ENCODE results near the gene DHX15.

The DHX15 gene

DNA sequence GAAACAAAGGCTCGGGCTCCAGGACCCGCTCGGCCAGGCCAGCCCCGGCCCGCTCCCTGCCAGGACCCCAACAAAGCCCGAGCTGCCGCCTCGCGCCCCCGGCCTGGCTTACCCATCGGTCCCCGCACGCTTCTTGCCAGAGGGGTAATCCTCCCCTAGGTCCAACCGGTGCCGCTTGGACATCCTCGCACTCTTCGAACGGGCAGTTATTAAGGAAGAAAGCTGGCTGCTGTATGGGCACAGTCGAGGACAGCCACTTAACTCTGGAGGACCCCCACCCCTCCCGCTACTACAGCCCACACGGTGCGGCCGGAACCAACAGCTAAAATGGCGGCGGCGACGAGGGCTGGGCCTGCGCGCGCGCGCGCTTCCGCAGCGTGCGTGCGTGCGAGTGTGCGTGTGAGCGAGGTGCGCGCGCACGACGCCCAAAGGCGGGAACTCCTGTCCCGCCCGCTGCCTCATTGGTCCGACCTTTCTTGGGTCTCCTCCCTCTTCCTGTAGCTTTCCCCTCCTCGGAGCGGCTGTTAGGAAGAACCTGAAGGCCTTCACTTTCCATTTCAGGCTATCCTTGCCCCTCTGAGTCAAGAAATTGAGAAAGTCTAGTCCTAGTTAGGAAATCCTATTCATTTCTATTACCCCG, at the start of gene DHX15:
Gene DHX15, minus strand, starts transcription at position 344 of the 640 bp plus-strand sequence. Its CDS starts 161 bp downstream, at position 183.
- DNase-seq, result peak; percentile 84 to 94

DNA sequence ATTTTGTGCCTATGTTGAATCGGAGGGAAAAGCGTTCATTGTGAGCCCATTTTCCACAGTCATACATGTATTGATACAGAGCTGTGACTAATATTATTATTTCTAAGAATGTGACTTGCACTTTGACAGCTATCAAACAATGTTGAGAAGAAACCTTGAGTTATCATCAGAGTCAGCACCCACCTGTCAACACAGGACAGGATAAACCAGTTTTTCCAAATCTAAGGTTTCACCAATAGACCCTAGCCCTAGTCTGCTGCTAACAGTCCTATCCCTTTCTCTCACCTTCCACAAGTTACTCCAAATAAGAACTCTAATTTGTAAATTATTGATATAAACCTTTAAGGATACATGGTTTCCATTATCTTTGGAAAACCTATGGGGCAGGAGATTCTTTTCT, 47.7 kb upstream of the DHX15 start:
- no peak for DNase-seq

DNA sequence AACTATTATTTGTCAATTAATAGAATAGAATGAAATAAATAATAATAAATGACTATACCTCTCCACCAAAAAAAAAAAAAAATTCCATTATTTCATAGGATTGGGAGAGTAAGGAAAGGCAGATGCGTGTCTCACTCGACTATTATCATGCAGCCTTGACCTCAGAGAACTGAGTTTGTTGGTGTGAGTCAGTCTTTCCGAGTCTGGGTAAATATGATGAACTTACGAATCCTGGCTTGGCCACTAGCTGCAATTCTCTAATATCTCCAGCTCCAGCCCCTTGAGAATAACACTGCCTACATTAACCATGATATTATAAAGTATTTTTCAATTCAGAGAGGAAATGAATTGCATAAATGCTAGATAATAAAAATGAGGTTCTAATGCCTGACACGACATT, 46.6 kb upstream of the DHX15 start:
- DNase-seq, result no peak

DNA sequence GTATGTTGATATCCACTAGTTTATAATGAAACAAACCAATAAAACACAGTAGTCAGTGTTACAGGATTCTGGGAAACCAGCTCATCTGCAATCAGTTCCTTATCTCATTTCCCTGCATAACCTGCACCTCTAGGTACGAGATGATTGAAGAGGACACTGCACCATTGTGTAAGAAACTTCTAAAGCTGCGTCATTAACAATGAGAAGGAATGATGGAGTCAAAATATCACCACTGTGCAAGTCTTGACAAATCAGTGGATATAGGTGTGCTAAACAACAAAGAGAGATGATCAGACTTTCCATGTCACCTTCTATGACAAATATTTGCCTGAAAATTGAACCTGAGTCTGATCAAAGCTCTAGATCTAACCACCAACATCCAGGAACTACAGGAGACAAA, 40.7 kb upstream of the DHX15 start:
- DNase-seq, result no peak

DNA sequence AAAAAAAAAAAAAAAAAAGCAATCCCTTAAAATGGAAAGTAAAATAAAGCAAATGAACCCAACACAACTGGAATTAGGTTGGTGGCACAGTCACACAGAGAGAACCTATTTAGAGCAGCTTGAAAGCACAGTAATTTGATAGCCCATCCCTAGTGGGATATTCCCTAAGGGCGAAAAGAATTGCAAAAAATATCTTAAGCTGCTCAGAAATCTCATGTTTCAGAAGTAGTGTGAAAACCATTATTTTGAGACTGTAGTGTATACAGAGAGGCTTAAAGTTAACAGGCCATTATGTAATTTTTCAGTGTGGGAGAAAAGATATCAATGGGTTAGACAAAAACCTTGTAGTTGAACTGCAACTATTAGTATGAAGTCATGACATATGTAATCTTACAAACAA, 40.0 kb upstream of the DHX15 start:
- DNase-seq, result no peak

DNA sequence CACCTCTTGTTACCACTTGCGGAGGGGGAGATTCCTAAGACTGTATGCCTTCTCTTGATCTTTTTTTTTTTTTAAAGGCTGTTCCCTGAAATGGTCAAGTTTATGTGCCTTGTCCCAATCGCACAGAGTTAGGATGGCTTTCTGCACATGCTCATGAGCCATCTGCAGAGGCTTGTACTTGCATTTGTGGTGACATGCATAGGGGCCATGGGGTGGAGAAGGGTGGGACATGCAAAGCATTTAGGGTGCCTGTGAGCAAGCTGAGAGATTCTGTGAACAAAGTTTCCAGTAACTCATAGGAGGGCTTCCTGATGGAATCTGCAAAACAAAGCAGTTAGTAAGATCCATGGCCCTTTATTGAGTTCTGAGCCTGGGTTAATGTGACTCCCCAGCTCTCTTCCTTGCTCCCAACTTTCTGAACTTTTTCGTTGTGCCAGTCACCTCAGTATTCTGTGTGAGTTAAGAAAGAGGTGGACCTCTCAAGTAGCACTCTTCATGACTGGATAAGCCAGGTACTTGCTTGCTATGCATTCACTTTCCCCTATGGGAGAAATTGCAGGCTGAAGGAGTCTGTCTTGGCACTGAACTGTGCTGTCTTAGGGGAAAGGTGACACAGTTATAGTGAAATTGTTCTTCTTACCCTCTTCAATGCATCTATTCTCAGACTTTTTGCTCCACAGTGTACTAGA, 37.9 kb upstream of the DHX15 start:
- DNase-seq, result no peak

DNA sequence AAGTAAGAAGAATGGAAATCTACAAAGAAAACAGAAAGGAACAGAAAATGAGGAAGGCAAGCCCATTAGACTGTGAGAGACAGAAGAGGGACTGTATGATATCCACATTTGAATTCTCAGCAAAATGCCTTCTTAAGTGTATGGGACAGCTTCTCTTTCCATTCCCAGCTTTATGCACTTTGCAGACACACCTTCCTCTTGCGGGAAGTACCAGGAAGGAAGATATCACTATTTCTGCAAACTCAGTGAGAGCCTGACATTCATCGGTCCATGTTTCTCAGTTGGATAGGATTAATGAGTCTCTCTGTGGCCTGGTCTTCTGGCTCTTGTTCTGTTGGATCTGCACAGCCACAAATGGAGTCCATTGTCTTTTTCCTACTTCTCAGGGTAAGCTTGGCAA, 31.6 kb upstream of the DHX15 start:
- DNase-seq, result no peak

DNA sequence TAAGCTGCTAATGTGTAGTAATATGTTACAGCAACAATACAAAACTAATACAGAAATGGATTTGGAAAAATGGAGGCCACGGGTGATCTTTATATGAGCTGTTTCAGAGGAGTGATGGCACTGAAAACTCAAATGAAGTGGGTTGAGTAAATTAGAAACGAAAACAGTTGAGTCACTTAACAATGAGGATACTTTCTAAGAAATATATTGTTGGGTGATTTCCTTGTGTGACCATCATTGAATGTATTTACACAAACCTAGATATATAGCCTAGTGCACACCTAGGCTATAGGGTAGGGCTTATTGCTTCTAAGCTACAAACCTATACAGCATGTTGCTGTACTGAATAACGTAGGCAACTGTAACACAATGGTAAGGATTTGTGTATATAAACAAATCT, 30.5 kb upstream of the DHX15 start:
- no peak for DNase-seq

DNA sequence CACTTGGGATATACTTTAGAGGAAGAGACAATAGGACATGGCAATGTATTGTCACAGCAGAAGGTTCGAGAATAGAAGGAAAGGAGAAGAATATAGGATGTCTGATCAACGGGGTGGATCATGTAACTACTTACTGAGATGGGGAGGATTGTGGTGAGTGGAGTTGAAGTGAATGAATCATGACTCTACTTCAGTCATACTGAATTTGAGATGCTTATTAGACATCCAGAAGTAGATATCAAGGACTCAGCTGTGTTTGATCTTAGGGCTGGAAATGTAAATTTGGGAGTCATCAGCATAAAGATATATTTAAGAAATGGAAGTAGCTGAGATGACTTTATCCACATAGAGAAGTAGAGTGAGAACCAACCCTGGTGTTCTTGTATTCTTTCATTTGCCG, 29.1 kb upstream of the DHX15 start:
- no peak for DNase-seq

DNA sequence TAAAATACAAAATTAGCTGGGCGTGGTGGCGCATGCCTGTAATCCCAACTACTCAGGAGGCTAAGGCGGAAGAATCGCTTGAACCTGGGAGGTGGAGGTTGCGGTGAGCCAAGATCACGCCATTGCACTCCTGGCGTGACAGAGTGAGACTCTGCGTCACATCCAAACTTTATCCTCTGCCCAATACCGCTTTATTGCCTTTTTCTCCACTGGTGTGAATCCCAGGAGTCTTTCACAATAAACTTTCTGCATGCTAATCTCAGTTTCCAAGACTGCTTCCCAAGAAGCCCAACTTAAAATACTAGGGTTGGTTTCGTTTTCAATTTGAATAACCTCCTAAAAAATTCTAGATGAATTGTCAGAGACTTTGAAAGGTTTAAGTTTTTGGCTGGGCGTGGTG, 27.2 kb upstream of the DHX15 start:
- no peak for DNase-seq

DNA sequence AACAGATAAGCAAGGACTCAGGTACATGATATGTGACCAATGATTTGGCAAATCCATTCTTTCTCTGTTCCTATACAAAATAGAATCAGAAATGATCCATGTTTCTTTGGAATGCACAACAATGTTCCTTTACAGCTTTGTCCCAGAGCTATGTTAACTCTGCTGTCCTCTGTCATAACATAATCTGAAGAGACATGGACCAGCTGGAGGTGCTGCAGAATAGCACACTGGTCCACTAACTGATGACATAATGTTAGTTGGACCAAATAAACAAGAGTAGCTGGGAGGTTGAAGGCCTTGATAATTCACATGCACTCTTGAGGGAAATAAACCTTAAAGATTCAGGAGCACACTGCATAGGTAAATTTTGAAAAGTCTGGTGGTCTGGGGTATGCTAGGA, 23.0 kb upstream of the DHX15 start:
- no peak for DNase-seq

DNA sequence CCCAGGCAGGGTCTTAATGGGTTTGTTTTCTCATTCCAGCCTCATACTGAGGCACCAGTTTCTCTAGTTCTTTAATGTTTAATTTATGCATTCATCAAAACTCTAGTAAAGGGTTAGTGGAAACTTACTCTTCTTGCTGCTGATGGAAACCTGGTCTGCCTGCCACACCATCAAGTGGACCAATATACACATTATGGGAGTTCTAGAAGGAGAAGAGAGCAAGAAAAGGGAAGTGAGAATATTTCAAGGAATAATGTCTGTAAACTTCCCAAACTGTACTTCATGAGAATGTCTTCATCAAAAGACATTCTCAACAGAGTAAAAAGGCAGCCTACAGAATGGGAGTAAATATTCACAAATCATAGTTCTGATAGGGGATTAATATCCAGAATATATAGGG, 20.9 kb upstream of the DHX15 start:
- no peak for DNase-seq

DNA sequence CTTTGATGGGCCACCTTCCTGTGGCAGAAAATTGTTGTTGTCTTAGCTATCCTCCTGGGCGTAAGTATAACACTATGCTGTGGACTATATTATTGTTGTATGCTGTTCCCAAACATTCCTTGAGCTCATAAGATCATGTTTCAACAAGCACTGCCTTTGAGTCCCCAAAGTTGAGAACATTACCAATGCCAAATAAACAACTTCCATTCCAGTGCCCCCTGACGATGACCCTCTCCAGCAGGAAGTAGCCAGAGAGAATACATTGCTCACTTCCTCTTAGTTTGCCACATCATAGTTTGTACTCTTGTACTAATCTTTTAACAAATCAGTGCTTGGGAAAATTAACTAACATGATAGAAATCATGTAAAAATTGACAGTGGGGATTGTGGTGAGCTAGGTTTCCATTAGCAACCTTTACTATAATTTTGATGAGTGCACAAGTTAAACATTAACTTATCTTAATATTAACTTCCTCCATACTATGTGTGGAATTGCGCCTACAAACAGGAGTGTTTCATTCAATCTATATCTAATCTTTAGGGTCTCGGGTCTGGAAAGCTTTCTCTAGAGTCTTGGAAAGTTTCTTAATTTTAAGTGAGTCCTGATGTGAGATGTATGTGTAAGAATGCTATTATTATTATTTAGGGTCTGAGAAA, 20.3 kb upstream of the DHX15 start:
- DNase-seq, result no peak

DNA sequence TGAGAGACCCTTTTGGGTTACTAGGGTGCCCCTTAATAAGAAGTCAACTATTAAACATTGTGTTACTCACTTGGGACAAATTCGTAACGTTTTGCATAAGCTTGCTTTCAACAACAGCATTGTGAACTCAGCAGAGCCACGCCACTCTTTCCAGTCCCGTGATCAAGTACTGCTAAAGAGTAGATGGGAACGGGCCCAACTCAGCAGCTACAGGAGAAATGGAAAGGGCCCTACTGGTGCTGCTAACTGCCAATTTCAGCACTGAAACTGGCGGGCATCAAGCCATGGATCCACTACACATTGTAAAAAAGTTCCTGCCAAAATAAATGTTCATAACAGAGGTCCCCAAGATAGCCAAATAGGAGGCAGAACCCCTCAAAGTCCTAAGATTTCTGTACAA, 19.0 kb upstream of the DHX15 start:
- no peak for DNase-seq

DNA sequence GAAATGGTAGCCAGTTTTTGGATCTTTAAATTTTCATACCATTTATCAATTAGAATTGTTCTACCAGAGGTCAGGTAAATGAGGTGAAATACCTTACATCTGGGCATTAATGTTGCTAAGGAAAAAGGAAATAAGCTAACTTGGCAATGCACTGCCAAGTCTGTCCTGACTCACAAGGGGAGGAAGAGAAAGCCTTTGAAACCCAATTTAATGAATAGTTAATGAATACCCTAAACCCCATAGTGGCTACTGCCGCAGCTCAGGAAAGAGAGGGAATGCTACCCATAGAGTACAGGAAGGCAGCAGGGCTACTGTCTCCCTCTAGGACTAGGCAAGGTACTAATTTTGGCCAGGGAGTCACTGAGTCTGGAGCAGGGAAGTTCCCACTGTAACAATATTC, 16.8 kb upstream of the DHX15 start:
- DNase-seq, result no peak

DNA sequence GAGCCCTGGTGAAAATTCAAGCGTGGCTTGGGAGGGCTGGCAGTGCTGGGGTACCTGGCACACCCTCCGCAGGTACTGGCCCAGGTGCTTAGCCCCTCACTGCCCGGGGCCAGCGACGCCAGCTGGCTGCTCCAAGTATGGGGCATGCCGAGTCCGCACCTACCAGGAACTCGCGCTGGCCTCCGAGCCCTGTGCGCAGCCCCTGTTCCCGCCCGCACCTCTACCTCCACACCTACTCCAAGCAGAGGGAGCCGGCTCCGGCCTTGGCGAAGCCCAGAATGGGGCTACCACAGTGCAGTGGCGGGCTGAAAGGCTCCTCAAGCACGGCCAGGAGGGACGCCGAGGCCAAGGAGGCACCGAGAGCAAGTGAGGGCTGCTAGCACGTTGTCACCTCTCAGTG, 14.9 kb upstream of the DHX15 start:
- no peak for DNase-seq

DNA sequence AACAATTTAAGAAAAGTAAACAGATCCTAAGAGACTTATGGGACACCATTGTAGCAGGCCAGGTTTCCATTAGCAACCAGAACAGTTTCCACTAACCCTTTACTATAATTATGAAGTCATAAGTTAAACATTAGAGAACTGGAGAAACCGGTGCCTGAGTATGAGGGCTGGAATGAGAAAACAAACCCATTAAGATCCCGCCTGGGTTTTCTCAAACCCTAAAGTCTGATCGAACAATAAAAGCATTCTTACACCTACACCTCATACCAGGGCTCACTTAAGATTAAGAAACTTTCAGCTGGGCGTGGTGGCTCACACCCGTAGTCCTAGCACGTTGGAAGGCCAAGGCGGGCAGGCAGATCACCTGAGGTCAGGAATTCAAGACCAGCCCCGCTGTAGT, 13.7 kb upstream of the DHX15 start:
- no peak for DNase-seq

DNA sequence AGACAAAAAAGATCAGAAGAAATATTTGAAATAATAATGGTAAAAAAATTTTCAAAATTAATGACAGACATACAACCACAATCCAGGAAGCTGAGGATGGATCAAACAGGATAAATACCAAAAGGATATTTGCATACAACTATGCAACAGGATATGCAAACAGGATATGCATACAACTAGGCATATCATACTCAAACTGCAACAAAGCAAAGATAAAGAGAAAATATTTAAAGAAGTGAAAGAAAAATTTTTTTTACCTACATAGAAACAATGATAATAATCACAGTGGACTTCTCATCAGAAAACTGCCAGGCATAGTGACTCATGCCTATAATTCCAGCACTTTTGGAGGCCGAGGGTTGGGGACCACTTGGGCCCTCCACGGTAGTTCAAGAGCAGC, 11.3 kb upstream of the DHX15 start:
- DNase-seq, result no peak

DNA sequence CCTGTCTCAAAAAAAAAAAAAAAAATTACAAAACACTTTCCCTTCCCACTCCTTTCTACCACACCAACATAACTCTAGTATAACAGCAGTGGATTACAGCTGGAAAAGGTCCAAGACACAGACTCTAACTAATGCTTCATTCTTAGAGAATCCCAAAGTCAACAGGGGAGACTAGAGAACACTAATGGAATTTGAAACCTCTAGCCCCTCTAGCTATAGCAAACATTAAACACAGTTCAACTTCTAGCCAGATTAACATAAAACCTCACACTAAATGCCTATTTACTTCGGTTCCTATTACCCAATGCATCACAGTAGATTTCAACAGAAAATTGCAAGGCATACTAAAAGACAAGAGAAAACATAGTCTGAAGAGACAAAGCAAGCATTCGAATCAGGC, 10.5 kb upstream of the DHX15 start:
- no peak for DNase-seq

DNA sequence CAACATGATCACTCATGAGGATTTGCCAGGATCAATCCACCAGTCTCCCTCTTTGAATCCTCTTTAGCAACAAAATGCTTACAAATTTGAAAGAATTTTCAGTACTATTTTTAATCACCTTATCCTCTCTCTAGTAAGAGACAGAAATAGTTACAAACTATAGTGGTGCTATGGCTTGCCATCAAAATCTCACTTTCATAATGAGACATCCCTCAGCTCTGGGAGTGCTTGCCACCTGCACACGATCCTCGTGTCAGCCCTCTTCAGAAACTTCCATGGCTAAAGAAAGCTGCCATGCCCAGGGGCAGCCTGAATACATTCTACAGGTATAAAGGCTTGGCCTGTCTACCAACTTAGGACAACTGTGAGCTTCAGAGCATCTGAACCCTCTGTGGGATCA, 5.1 kb upstream of the DHX15 start:
- no peak for DNase-seq

DNA sequence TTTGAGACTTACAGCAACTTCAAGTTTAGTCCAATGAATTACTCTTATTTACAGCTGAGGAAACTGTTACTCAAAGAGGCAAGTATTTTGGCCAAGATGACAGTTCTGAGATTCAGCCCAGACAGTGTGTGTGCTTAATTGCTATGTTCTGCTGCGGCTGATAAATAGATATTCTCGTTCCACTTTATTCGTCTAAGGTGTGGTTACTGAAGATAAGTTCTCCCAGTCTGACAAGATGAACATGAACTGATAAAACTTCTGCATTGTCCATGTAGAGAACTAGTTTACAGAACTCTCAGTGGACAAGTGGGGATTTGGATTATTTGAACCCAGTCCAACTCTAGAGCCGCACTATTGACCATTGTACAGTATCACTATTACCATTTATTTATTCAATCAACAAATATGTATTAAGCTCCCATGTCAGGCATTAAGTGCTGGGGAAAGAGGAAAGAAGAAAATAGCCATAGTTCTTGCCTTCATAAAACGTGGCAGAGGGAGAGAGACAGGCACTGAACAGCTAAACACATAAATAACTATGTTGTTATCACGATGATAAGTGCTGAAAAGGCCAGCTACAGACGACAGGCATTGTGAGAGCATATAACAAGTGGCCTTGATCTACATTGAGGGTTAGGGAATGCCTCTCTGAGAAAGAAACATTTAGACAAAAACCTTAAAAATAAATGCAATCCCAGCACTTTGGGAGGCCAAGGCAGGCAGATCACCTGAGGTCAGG, 4.0 kb upstream of the DHX15 start:
- DNase-seq, result no peak

DNA sequence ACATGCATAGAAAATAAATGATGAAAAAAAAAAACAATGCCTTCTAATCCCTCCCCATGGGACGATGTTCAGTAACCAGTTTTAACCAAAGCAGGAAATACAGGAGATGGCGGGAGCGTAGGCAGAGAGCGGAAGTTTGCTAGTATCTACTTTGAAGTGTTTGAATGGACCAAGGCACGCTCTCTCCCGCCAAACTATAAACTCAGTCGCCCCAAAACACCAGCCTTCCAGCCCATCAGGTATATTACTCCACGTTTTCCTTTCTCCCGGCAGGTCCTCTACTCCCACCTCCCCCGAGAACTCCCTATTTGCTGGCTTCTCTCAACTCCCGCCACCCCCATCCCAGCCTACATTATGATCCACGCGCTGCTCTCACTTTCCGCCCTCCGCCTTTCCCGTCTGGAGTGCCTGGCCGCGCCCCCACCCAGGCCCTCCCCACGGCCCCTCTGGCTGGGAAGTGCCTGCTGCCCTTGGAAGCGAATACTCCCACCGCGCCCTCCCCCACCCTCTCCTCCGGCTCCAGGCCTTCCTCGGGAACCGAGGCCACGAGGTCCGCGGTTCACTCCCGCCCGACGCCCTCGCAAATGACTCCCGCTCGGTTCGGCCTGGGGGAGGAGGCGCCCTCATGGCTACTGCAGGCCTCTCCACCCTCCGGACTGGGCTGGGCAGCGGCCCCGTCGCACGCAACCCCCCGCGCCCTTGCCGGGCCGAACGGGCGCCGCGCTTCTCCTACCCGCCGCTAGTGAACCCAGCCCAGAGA, 723 bp downstream of the DHX15 start:
- DNase-seq, result peak in 1 of 2 donors; percentile 40

DNA sequence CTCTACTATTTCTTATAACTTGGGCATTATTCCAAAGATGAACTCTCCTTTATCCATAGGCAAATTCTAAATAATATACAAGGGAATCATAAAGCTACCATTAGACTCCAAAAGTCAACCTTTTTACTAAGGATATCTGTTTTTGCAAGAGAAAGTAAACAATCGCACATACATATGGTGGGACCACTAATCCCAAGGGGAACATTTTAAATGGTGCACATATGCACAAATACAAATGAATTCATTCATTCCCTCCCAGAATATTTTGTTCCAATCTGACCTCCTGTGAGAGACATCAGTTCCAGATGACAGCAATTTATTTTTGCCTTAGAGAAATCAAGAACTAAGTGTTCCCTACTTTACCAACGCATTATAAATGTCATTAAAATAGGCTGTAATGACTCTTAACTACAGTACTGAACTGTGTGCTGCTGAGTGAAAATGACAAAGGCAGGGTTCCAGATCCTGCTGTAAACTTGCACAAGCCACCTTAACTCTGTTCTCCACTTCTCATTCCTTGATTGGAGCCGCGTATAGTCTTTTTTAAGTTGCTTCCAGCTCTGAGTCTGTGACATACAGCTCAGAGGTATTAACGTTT, 2.0 kb downstream of the DHX15 start:
- no peak for DNase-seq

Measured in bone marrow (tissue), 2 donors.